Retina (tissue), 1 donor: Measurements from ENCODE around the gene TMEM184B.

Experiments used
- DNase-seq: peaks from one replicate; pipeline ENCODE4 v3.0.0-alpha.2; 2016

Gene TMEM184B

GRCh38 chr22:38272373-38273134, at the start of gene TMEM184B:
Gene TMEM184B, minus strand, starts transcription at chr22:38273010. Its CDS starts 25,049 bp downstream, at chr22:38247961.
- peak; percentile 79 for DNase-seq

GRCh38 chr22:38320605-38321402, 48.0 kb upstream of the TMEM184B start:
- DNase-seq, result no peak

GRCh38 chr22:38318792-38319773, 46.3 kb upstream of the TMEM184B start:
- no peak for DNase-seq

- peak; percentile 59 for DNase-seq
Observed at GRCh38 chr22:38317995-38318715, 45.3 kb upstream of the TMEM184B start.

- DNase-seq, result peak; percentile 71
Observed at GRCh38 chr22:38317122-38317994, 44.5 kb upstream of the TMEM184B start, which contains the start of gene CSNK1E. Gene CSNK1E, minus strand, starts transcription at chr22:38317433. Its CDS starts 3,276 bp downstream, at chr22:38314157.

- peak; percentile 89 for DNase-seq
Observed at GRCh38 chr22:38316364-38317121, 43.7 kb upstream of the TMEM184B start.

GRCh38 chr22:38315823-38316363, 43.1 kb upstream of the TMEM184B start:
- no peak for DNase-seq

- DNase-seq, result peak; percentile 72
Observed at GRCh38 chr22:38314933-38315822, 42.4 kb upstream of the TMEM184B start.

- DNase-seq, result peak; percentile 67
Observed at GRCh38 chr22:38314051-38314932, 41.5 kb upstream of the TMEM184B start.

- no peak for DNase-seq
Observed at GRCh38 chr22:38313384-38313955, 40.7 kb upstream of the TMEM184B start.

GRCh38 chr22:38312261-38312800, 39.5 kb upstream of the TMEM184B start:
- DNase-seq, result no peak

- DNase-seq, result no peak
Observed at GRCh38 chr22:38311323-38311620, 38.5 kb upstream of the TMEM184B start.

- DNase-seq, result no peak
Observed at GRCh38 chr22:38310518-38311322, 37.9 kb upstream of the TMEM184B start.

- DNase-seq, result no peak
Observed at GRCh38 chr22:38309614-38310517, 37.1 kb upstream of the TMEM184B start.
